H1 (cell line): ENCODE data around the gene UHRF2. TPM values are rescaled to one million over a fixed set of nuclear protein-coding genes. Genes with fewer than 3 reads are reported as not detected.
A peak's percentile ranks its signal among the peaks of the same experiment; 100 is the strongest.

Experiments used
- CTCF ChIA-PET: fragments of 300-600 bp; sonication (Branson Sonifier 250); formaldehyde crosslinking; loops from one replicate; lab custom pipeline; 2021; ENCODE audit not compliant: partially characterized antibody; lab: Charles Lee
- POLR2A ChIA-PET: fragments of 300-600 bp; sonication (Branson Sonifier 250); formaldehyde crosslinking; loops from one replicate; lab custom pipeline; 2021; ENCODE audit warnings: inconsistent platforms; ENCODE audit not compliant: partially characterized antibody; lab: Charles Lee
- DNase-seq, 2 experiments: peaks; one replicate each; pipeline versions ENCODE4 v3.0.0 to v3.0.0-alpha.2; 2010 to 2022; ENCODE audit warnings: low spot score in 2 of 2, low read depth in 1 of 2, mixed read lengths in 1 of 2
- FAIRE-seq: peaks from 2 replicates; lab custom pipeline; 2011; peaks lifted over from hg19 to GRCh38; lab: Jason Lieb, UNC
- H2AFZ ChIP-seq: 2 replicates; pipeline ENCODE4 v1.8.1; 2012; ENCODE audit warnings: low read length, inconsistent platforms
- H2AK5ac ChIP-seq: 2 replicates; pipeline ENCODE4 v1.6.1; 2013; ENCODE audit warnings: low read depth, low read length
- H2BK120ac ChIP-seq: replicated peaks from 2 replicates; pipeline ENCODE3; 2013; ENCODE audit warnings: low read depth, low read length, inconsistent platforms
- H2BK12ac ChIP-seq: 2 replicates; pipeline ENCODE4 v1.6.1; 2013; ENCODE audit warnings: low read depth, low read length
- H2BK15ac ChIP-seq: 2 replicates; pipeline ENCODE4 v1.6.1; 2013; ENCODE audit warnings: low read length
- H2BK20ac ChIP-seq: 2 replicates; pipeline ENCODE4 v1.6.1; 2013; ENCODE audit warnings: low read length
- H2BK5ac ChIP-seq: 2 replicates; pipeline ENCODE4 v1.6.1; 2013; ENCODE audit warnings: low read depth, low read length
- H3K14ac ChIP-seq: 2 replicates; pipeline ENCODE4 v1.6.1; 2013; ENCODE audit warnings: inconsistent platforms; ENCODE audit not compliant: insufficient read length
- H3K18ac ChIP-seq: 2 replicates; pipeline ENCODE4 v1.6.1; 2013; ENCODE audit warnings: low read length; ENCODE audit errors: extremely low read depth
- H3K23ac ChIP-seq: 2 replicates; pipeline ENCODE4 v1.6.1; 2013; ENCODE audit warnings: inconsistent platforms; ENCODE audit not compliant: insufficient read length
- H3K23me2 ChIP-seq: 2 replicates; pipeline ENCODE4 v1.6.1; 2013; ENCODE audit warnings: low read depth, low read length
- H3K27ac ChIP-seq: 2 replicates; pipeline ENCODE4 v1.6.1; 2011; ENCODE audit warnings: low read depth, low read length, inconsistent platforms
- H3K27me3 ChIP-seq, 4 experiments: replicated peaks in 1 of 4; 1 replicate in 1 of 4; 2 replicates in 3 of 4; pipeline versions ENCODE4 v1.6.1 to v1.8.1; 2011 to 2013; ENCODE audit warnings: low read length in 3 of 4, mild to moderate bottlenecking in 3 of 4, inconsistent platforms in 2 of 4, mixed read lengths in 2 of 4, moderate library complexity in 1 of 4; ENCODE audit not compliant: control insufficient read depth in 3 of 4, insufficient read depth in 3 of 4; ENCODE audit errors: extremely low read depth in 1 of 4
- H3K36me3 ChIP-seq, 4 experiments: 2 replicates each; pipeline versions ENCODE4 v1.6.1 to v1.8.1; 2011 to 2013; ENCODE audit warnings: mild to moderate bottlenecking in 4 of 4, low read length in 3 of 4, moderate library complexity in 2 of 4, control low read depth in 1 of 4, inconsistent platforms in 1 of 4; ENCODE audit not compliant: insufficient read depth in 4 of 4, control insufficient read depth in 2 of 4
- H3K4ac ChIP-seq: replicated peaks from 2 replicates; pipeline ENCODE3; 2013; ENCODE audit warnings: low read length, low read depth, mixed read lengths, inconsistent platforms; ENCODE audit not compliant: insufficient read length
- H3K4me1 ChIP-seq, 4 experiments: replicated peaks in 1 of 4; 1 replicate in 1 of 4; 2 replicates in 3 of 4; pipeline versions ENCODE4 v1.6.1 to v1.8.1; 2011 to 2013; ENCODE audit warnings: low read length in 3 of 4, inconsistent platforms in 2 of 4, mixed read lengths in 1 of 4; ENCODE audit not compliant: insufficient read depth in 4 of 4, control insufficient read depth in 3 of 4
- H3K4me2 ChIP-seq, 2 experiments: 2 replicates each; pipeline versions ENCODE4 v1.6.1 to v1.8.1; 2011 to 2013; ENCODE audit warnings: low read depth in 2 of 2, low read length in 2 of 2, control low read depth in 1 of 2, inconsistent platforms in 1 of 2, mild to moderate bottlenecking in 1 of 2; ENCODE audit not compliant: insufficient read depth in 1 of 2
- H3K4me3 ChIP-seq, 4 experiments: fragments of 200-600, 300-600 bp in 1 of 4; sonication (generic), shearing (Covaris generic), sonication (Bioruptor Twin) in 1 of 4; 2 replicates each; pipeline versions ENCODE4 v1.5.1 to v1.8.1; 2011 to 2016; ENCODE audit warnings: low read length in 4 of 4, low read depth in 3 of 4, control low read depth in 2 of 4, inconsistent platforms in 2 of 4, mild to moderate bottlenecking in 2 of 4, mixed read lengths in 1 of 4, moderate library complexity in 1 of 4; ENCODE audit not compliant: insufficient read depth in 2 of 4; ENCODE audit errors: extremely low read depth in 1 of 4
- H3K56ac ChIP-seq: replicated peaks from 2 replicates; pipeline ENCODE3; 2013; ENCODE audit warnings: low read depth, mild to moderate bottlenecking, mixed read lengths, low read length, inconsistent platforms; ENCODE audit not compliant: insufficient read length
- H3K79me1 ChIP-seq: 2 replicates; pipeline ENCODE4 v1.6.1; 2013; ENCODE audit warnings: low read depth, low read length, control low read depth
- H3K79me2 ChIP-seq, 2 experiments: 2 replicates each; pipeline versions ENCODE4 v1.6.1 to v1.8.1; 2012 to 2013; ENCODE audit warnings: low read length in 2 of 2, mild to moderate bottlenecking in 2 of 2, inconsistent platforms in 1 of 2; ENCODE audit not compliant: insufficient read depth in 2 of 2, control insufficient read depth in 1 of 2
- H3K9ac ChIP-seq, 4 experiments: replicated peaks in 1 of 4; 1 replicate in 1 of 4; 2 replicates in 3 of 4; pipeline versions ENCODE4 v1.6.1 to v1.8.1; 2011 to 2013; ENCODE audit warnings: low read depth in 3 of 4, low read length in 3 of 4, control low read depth in 2 of 4, mild to moderate bottlenecking in 2 of 4, moderate library complexity in 2 of 4, inconsistent platforms in 1 of 4; ENCODE audit errors: extremely low read depth in 1 of 4
- H3K9me3 ChIP-seq, 2 experiments: 2 replicates each; pipeline versions ENCODE4 v1.6.1 to v1.8.1; 2012 to 2013; ENCODE audit warnings: mild to moderate bottlenecking in 2 of 2, moderate library complexity in 2 of 2, control low read depth in 1 of 2, inconsistent platforms in 1 of 2, low read depth in 1 of 2, low read length in 1 of 2, mixed read lengths in 1 of 2; ENCODE audit not compliant: insufficient read depth in 2 of 2
- H4K20me1 ChIP-seq, 2 experiments: replicated peaks in 1 of 2; 2 replicates each; pipeline versions ENCODE3 to v1.8.1; 2011 to 2013; ENCODE audit warnings: inconsistent platforms in 2 of 2, low read length in 2 of 2, mild to moderate bottlenecking in 1 of 2; ENCODE audit not compliant: insufficient read depth in 2 of 2, control insufficient read depth in 1 of 2
- H4K5ac ChIP-seq: 2 replicates; pipeline ENCODE4 v1.6.1; 2013; ENCODE audit warnings: low read length, low read depth, mixed read lengths, inconsistent platforms; ENCODE audit not compliant: insufficient read length
- H4K8ac ChIP-seq: 2 replicates; pipeline ENCODE4 v1.8.0; 2013; ENCODE audit warnings: mild to moderate bottlenecking, moderate library complexity, low read length, inconsistent platforms; ENCODE audit not compliant: insufficient read depth; ENCODE audit errors: extremely low read depth
- H4K91ac ChIP-seq: replicated peaks from 2 replicates; pipeline ENCODE3; 2013; ENCODE audit warnings: low read length, mixed read lengths, inconsistent platforms; ENCODE audit not compliant: insufficient read length
- POLR2A ChIP-seq, 2 experiments: IDR thresholded peaks; 1 replicate in 1 of 2; 2 replicates in 1 of 2; pipeline ENCODE4 v1.6.1; 2011; ENCODE audit warnings: low read depth in 2 of 2, low read length in 2 of 2, mild to moderate bottlenecking in 2 of 2; ENCODE audit errors: control extremely low read depth in 1 of 2
- POLR2AphosphoS5 ChIP-seq: IDR thresholded peaks from 2 replicates; pipeline ENCODE4 v1.6.1; 2011; ENCODE audit warnings: low read depth, low read length
- RAD21 ChIP-seq, 2 experiments: IDR thresholded peaks in 1 of 2; conservative IDR thresholded peaks in 1 of 2; 2 replicates each; pipeline ENCODE4 v1.6.1; 2011; ENCODE audit warnings: low read depth in 2 of 2, low read length in 2 of 2, improper control_type of control experiment in 1 of 2, inconsistent platforms in 1 of 2, mild to moderate bottlenecking in 1 of 2, moderate library complexity in 1 of 2
- RNF2 ChIP-seq: fragments of 200-900, 300-1000 bp; sonication (generic); IDR thresholded peaks from 2 replicates; pipeline ENCODE4 v1.7.1; 2016; ENCODE audit warnings: borderline replicate concordance, low read depth, mild to moderate bottlenecking, antibody characterized with exemption, low read length; ENCODE audit not compliant: poor library complexity, severe bottlenecking; ENCODE audit errors: missing control alignments
- TAF1 ChIP-seq: IDR thresholded peaks from 2 replicates; pipeline ENCODE4 v1.6.1; 2011; ENCODE audit warnings: mild to moderate bottlenecking, low read depth, low read length
- WGBS, 2 experiments: shearing (Covaris generic) in 1 of 2; methylation state at CpG; one replicate each; pipeline versions ENCODE4 v1.1.6 to v1.1.7; 2013 to 2015; ENCODE audit warnings: low lambda C conversion rate in 2 of 2, mixed read lengths in 2 of 2, inconsistent platforms in 1 of 2, low coverage in 1 of 2, missing lambda C conversion rate in 1 of 2; ENCODE audit not compliant: insufficient replicate concordance in 2 of 2, insufficient coverage in 1 of 2, insufficient read length in 1 of 2; ENCODE audit errors: extremely low coverage in 1 of 2, missing lambda C conversion rate in 1 of 2; 5-methylcytosine and 5-hydroxymethylcytosine counted together
- polyA plus RNA-seq, 7 experiments: library from polyadenylated mRNA; depleted of rRNA in 3 of 7; stranded (reverse) in 5 of 7; unstranded in 2 of 7; fragments of >200 nt in 5 of 7; fragments of 200-250 nt in 2 of 7; gene quantifications; 1 replicate in 5 of 7; 2 replicates in 1 of 7; 4 replicates in 1 of 7; pipeline versions ENCODE4 v1.2.1 to v1.2.3, GENCODE V29; 2011 to 2013; ENCODE audit warnings: missing spikeins in 2 of 7, mixed read lengths in 2 of 7
- total RNA-seq: library from RNA; stranded (reverse); fragmentation: NEBNext Ultra II Directional; extraction: Animal tissue kit (Norgen Biotek cat#: 25700); gene quantifications from 2 replicates; pipeline ENCODE4 v1.2.1, GENCODE V29; 2021
- TF ChIP-seq, protein P1 (sequence below), 3 experiments: IDR thresholded peaks; 1 replicate in 2 of 3; 2 replicates in 1 of 3; pipeline versions ENCODE4 v1.5.1 to v1.6.1; 2011; ENCODE audit warnings: low read length in 3 of 3, mild to moderate bottlenecking in 3 of 3, inconsistent platforms in 2 of 3, low read depth in 1 of 3, moderate library complexity in 1 of 3; ENCODE audit not compliant: insufficient read depth in 1 of 3; ENCODE audit errors: control extremely low read depth in 1 of 3

UHRF2 gene
- total and polyA plus RNA-seq, 2 of the 8 experiments (the other 6 are each of a cell fraction or from before 2014, with no cell fraction given), result 31.8 to 48.0 TPM

DNA sequence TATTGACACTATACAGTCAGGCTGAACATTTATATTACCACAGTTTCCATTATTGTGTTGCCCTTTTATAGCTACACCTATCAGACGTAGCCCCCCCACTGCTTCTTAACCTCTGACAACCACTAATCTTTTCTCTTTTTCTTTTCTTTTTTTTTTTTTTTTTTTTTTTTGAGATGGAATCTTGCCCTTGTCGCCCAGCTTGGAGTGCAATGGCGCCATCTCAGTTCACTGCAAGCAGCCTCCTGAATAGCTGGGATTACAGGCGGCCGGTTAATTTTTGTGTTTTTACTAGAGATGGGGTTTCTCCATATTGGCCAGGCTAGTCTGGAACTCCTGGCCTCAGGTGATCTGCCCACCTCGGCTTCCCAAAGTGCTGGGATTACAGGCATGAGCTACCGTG is 75.4 kb downstream of the UHRF2 start:
- H2AK5ac ChIP-seq, result no peak overlapping the region
- WGBS, 2 experiments, result 77% methylated on average over 7 of the region's 7 CpGs; no CpG with 5 or more reads in 1 of the 2 experiments
- H3K23me2 ChIP-seq, result no peaks in the 10 kb centered on the region
- no peaks in the 10 kb centered on the region for H3K27me3 ChIP-seq
- H3K4me1 ChIP-seq, result no peaks in the 10 kb centered on the region
- no peaks in the 10 kb centered on the region for H3K9me3 ChIP-seq
- peaks cover 3 to 5% of the 10 kb centered on the region in 2 experiments for H4K20me1 ChIP-seq
- H3K56ac ChIP-seq, result no peak overlapping the region
- ChIA-PET POLR2A (interaction anchor here (1.1 kb wide), 1 partner anchor 75 kb away, joined by 5 read pairs; the partner anchor contains the start of gene UHRF2), CTCF (interaction anchor here (0.6 to 2.1 kb wide), 9 partner anchors 10 to 1700 kb away, joined by 3 to 10 read pairs (median 4); no protein-coding TSS in a partner anchor)
- no peak overlapping the region for H3K4me3 ChIP-seq
- H2BK5ac ChIP-seq, result no peak overlapping the region
- H3K9ac ChIP-seq, result no peak overlapping the region
- H3K14ac ChIP-seq, result no peak overlapping the region
- no peak overlapping the region for H2BK120ac ChIP-seq
- H2BK20ac ChIP-seq, result no peak overlapping the region
- peaks cover 3 to 42% (median 12%) of the 10 kb centered on the region in 4 experiments; a peak in 7 of 8 replicates for H3K36me3 ChIP-seq
- H3K23ac ChIP-seq, result no peak overlapping the region
- no peak overlapping the region for H4K5ac ChIP-seq
- no peak overlapping the region for H4K8ac ChIP-seq
- no peak overlapping the region for H2BK12ac ChIP-seq
- H3K18ac ChIP-seq, result no peak overlapping the region
- no peak overlapping the region for H3K27ac ChIP-seq
- no peak overlapping the region for H4K91ac ChIP-seq
- TF ChIP-seq POLR2A (IDR thresholded peaks at IDR 0.05; ENCODE audit: control extremely low read depth in 1 of 2, low read depth in 2 of 2, low read length in 2 of 2), result no peak
- TF ChIP-seq TAF1, result no peak
- TF ChIP-seq, protein P1, sequence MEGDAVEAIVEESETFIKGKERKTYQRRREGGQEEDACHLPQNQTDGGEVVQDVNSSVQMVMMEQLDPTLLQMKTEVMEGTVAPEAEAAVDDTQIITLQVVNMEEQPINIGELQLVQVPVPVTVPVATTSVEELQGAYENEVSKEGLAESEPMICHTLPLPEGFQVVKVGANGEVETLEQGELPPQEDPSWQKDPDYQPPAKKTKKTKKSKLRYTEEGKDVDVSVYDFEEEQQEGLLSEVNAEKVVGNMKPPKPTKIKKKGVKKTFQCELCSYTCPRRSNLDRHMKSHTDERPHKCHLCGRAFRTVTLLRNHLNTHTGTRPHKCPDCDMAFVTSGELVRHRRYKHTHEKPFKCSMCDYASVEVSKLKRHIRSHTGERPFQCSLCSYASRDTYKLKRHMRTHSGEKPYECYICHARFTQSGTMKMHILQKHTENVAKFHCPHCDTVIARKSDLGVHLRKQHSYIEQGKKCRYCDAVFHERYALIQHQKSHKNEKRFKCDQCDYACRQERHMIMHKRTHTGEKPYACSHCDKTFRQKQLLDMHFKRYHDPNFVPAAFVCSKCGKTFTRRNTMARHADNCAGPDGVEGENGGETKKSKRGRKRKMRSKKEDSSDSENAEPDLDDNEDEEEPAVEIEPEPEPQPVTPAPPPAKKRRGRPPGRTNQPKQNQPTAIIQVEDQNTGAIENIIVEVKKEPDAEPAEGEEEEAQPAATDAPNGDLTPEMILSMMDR (IDR thresholded peaks at IDR 0.05; ENCODE audit: control extremely low read depth in 1 of 3, insufficient read depth in 1 of 3, low read depth in 1 of 3, low read length in 3 of 3), result peak; percentile 8 to 33 (median 17)
- TF ChIP-seq POLR2AphosphoS5, result no peak
- TF ChIP-seq RAD21 (IDR thresholded peaks at IDR 0.05 in 1 of 2, conservative IDR thresholded peaks at IDR 0.05 in 1 of 2; ENCODE audit: low read depth in 2 of 2, low read length in 2 of 2), result peak; percentile 38 to 46
- no peak for TF ChIP-seq RNF2
- H3K79me2 ChIP-seq, result peaks cover 0 to 6% of the 10 kb centered on the region in 2 experiments; a peak in 2 of 4 replicates
- H3K4ac ChIP-seq, result no peak overlapping the region
- no peak overlapping the region for H2BK15ac ChIP-seq
- H2AFZ ChIP-seq, result no peak overlapping the region
- H3K4me2 ChIP-seq, result no peak overlapping the region
- DNase-seq (no peak), FAIRE-seq (no peak)
- no peaks in the 10 kb centered on the region for H3K79me1 ChIP-seq
